Activated gamma-delta T cell (primary cell): ENCODE data around the gene TBX3.

Source experiments
- DNase-seq: peaks from one replicate; lab custom pipeline; 2025; lab: John Stamatoyannopoulos, UW

Gene TBX3

GRCh38 chr12:114682785-114683708, 928 bp downstream of the TBX3 start:
- DNase-seq: no peak

GRCh38 chr12:114682106-114682784, 1.7 kb downstream of the TBX3 start:
- no peak for DNase-seq

GRCh38 chr12:114681116-114681871, 2.7 kb downstream of the TBX3 start:
- no peak for DNase-seq

- no peak for DNase-seq
Measured at GRCh38 chr12:114680604-114681069, 3.3 kb downstream of the TBX3 start.

- DNase-seq: no peak
Measured at GRCh38 chr12:114679942-114680341, 4.0 kb downstream of the TBX3 start.

GRCh38 chr12:114679452-114679875, 4.5 kb downstream of the TBX3 start:
- DNase-seq: no peak

GRCh38 chr12:114678718-114679117, 5.3 kb downstream of the TBX3 start:
- DNase-seq: no peak

- no peak for DNase-seq
Measured at GRCh38 chr12:114678028-114678427, 5.9 kb downstream of the TBX3 start.

- no peak for DNase-seq
Measured at GRCh38 chr12:114676142-114676741, 7.7 kb downstream of the TBX3 start.

- DNase-seq: no peak
Measured at GRCh38 chr12:114674251-114675047, 9.5 kb downstream of the TBX3 start.

- no peak for DNase-seq
Measured at GRCh38 chr12:114673901-114674250, 10.1 kb downstream of the TBX3 start.

GRCh38 chr12:114673169-114673833, 10.7 kb downstream of the TBX3 start:
- DNase-seq: no peak

- DNase-seq: no peak
Measured at GRCh38 chr12:114672817-114673168, 11.2 kb downstream of the TBX3 start.

GRCh38 chr12:114671443-114672411, 12.2 kb downstream of the TBX3 start:
- DNase-seq: no peak

- DNase-seq: no peak
Measured at GRCh38 chr12:114671066-114671442, 12.9 kb downstream of the TBX3 start.

- DNase-seq: no peak
Measured at GRCh38 chr12:114670291-114670980, 13.5 kb downstream of the TBX3 start.

- DNase-seq: no peak
Measured at GRCh38 chr12:114669401-114670290, 14.3 kb downstream of the TBX3 start.

GRCh38 chr12:114668886-114669288, 15.1 kb downstream of the TBX3 start:
- no peak for DNase-seq
